Heart left ventricle (tissue), 13 donors: ENCODE data around the gene PTP4A1.

ENCODE experiments used
- POLR2A ChIP-seq, 2 donors: fragments of 450-650 bp; IDR thresholded peaks; one replicate each; pipeline ENCODE4 v1.6.1; 2017; ENCODE audit warnings: antibody characterized with exemption in 2 of 2, mild to moderate bottlenecking in 2 of 2, moderate library complexity in 2 of 2
- TF ChIP-seq, protein P1 (sequence below), 12 donors: fragments of 200-600 bp; sonication (generic) in 4 of 12; IDR thresholded peaks; one replicate each; pipeline versions ENCODE4 v1.5.0 to v1.8.0; 2018 to 2022; ENCODE audit warnings: antibody characterized with exemption in 12 of 12, mild to moderate bottlenecking in 5 of 12
- donor health status: ischemic (EF 13 %, LVEDD 7.1; RV severe dilation, severe dysfunction).
- donor health status: DM: no; HTN: yes; CAD: no.
- donor health status: DM: no; HTN: no; CAD: no.
- donor health status: ischemic (EF 25% LVEDD 6.9; RV normal size, moderate dysfunction).
- donor health status: ischemic (EF 25% LVEDD 5.7; RV mildly dilated, moderate dysfunction).
- donor health status: ischemic (EF 35%, LVEDD 5.7; RV mildly dilated, moderate dysfunction).
- donor health status: nonischemic (EF 11% LVEDD 7.7; RV severe dilation, severe dysfunction).
- donor health status: DM: yes; HTN: yes; CAD: no.
- donor health status: PGD.
- donor health status: ischemic (EF 29% LVEDD 5.4; RV normal size, mild dysfunction).
- donor health status: nonischemic (EF 23%, LVEDD 6.1; RV moderate dilation, normal function).

DNA sequence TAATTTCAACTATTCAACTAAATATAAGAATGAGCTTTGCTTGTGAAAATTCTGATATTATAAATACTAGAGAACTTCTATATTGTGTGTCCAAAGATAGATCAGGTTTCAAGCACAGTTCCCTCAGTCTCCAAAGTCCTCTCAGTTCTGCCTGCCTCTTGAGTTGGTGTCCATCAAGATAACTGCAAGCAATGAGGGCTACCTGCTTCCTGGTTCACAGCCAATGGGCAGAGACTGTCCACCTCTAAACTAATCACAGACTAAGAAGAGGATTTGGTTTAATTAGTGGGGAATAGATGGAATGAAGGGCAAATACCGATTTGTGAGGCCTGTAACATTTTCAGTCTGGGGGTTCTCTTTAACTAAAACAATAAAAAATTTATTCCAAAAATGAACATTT lies 41.3 kb upstream of the PTP4A1 start:
- TF ChIP-seq, protein P1, sequence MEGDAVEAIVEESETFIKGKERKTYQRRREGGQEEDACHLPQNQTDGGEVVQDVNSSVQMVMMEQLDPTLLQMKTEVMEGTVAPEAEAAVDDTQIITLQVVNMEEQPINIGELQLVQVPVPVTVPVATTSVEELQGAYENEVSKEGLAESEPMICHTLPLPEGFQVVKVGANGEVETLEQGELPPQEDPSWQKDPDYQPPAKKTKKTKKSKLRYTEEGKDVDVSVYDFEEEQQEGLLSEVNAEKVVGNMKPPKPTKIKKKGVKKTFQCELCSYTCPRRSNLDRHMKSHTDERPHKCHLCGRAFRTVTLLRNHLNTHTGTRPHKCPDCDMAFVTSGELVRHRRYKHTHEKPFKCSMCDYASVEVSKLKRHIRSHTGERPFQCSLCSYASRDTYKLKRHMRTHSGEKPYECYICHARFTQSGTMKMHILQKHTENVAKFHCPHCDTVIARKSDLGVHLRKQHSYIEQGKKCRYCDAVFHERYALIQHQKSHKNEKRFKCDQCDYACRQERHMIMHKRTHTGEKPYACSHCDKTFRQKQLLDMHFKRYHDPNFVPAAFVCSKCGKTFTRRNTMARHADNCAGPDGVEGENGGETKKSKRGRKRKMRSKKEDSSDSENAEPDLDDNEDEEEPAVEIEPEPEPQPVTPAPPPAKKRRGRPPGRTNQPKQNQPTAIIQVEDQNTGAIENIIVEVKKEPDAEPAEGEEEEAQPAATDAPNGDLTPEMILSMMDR (IDR thresholded peaks at IDR 0.05) = no peak
- no peak for TF ChIP-seq POLR2A (IDR thresholded peaks at IDR 0.05)
